ENCODE results near the gene RPL4. TPM values are rescaled to one million over a fixed set of nuclear protein-coding genes. Genes with fewer than 3 reads are reported as not detected.

Gene RPL4
- total and polyA plus RNA-seq, 9 of the 15 experiments (the other 6 are each of a cell fraction or from before 2014, with no cell fraction given): 2,055 to 7,760 (median 5,069) TPM

GRCh38 chr15:66452420-66452819 is 52.2 kb downstream of the RPL4 start (continued):
- no peak for TF ChIP-seq HEY1 (CRISPR knock-in tag; IDR thresholded peaks at IDR 0.05; ENCODE audit: borderline replicate concordance)
- TF ChIP-seq ZNF224 (CRISPR knock-in tag; IDR thresholded peaks at IDR 0.05): no peak
